Natural killer cell (primary cell): ENCODE results near the gene FAM229B. TPM values are rescaled to one million over a fixed set of nuclear protein-coding genes. Genes with fewer than 3 reads are reported as not detected.

ENCODE experiments used
- ATAC-seq, 3 donors: fragments of 150-1000 bp in 2 of 3; fragments of 200-7000 bp in 1 of 3; cut with Tn5 transposase; 1 replicate in 1 of 3; 2 replicates in 2 of 3; pipeline ENCODE4 v1.10.0; 2021; ENCODE audit warnings: mild to moderate bottlenecking in 2 of 3, moderate library complexity in 2 of 3
- DNase-seq, 2 donors: peaks; one replicate each; pipeline versions ENCODE4 v3.0.0 to v3.0.0-alpha.2; 2013 to 2021; ENCODE audit warnings: mixed read lengths in 1 of 2
- H3K27ac ChIP-seq: one replicate; pipeline ENCODE4 v1.5.1; 2013; ENCODE audit warnings: mild to moderate bottlenecking, low read length
- H3K27me3 ChIP-seq: one replicate; pipeline ENCODE4 v1.6.1; 2013; ENCODE audit warnings: low read length; ENCODE audit not compliant: control insufficient read depth, insufficient read depth
- H3K36me3 ChIP-seq: one replicate; pipeline ENCODE4 v1.6.1; 2013; ENCODE audit warnings: low read length; ENCODE audit not compliant: control insufficient read depth, insufficient read depth
- H3K4me1 ChIP-seq: one replicate; pipeline ENCODE4 v1.6.1; 2013; ENCODE audit warnings: low read length; ENCODE audit not compliant: control insufficient read depth, insufficient read depth
- H3K4me3 ChIP-seq: one replicate; pipeline ENCODE4 v1.5.1; 2013; ENCODE audit warnings: low read length
- H3K9me3 ChIP-seq: one replicate; pipeline ENCODE4 v1.6.1; 2013; ENCODE audit warnings: low read length; ENCODE audit not compliant: control insufficient read depth, insufficient read depth
- H3K27ac Mint-ChIP-seq, 2 donors: one replicate each; pipeline ENCODE4 v1.8.0; 2022; ENCODE audit warnings: mild to moderate bottlenecking in 2 of 2, mixed read lengths in 2 of 2, moderate library complexity in 1 of 2
- H3K27me3 Mint-ChIP-seq, 2 donors: one replicate each; pipeline ENCODE4 v1.8.0; 2022; ENCODE audit warnings: low read depth in 2 of 2, mixed read lengths in 2 of 2
- H3K36me3 Mint-ChIP-seq: one replicate; pipeline ENCODE4 v1.8.0; 2022; ENCODE audit warnings: mixed read lengths
- H3K4me1 Mint-ChIP-seq, 2 donors: one replicate each; pipeline ENCODE4 v1.8.0; 2022; ENCODE audit warnings: mixed read lengths in 2 of 2
- H3K4me3 Mint-ChIP-seq: one replicate; pipeline ENCODE4 v1.8.0; 2022; ENCODE audit warnings: mild to moderate bottlenecking, moderate library complexity, mixed read lengths
- H3K9me3 Mint-ChIP-seq, 2 donors: one replicate each; pipeline ENCODE4 v1.8.0; 2022; ENCODE audit warnings: mixed read lengths in 2 of 2
- CTCF ChIP-seq: fragments of 200-600 bp; IDR thresholded peaks from one replicate; pipeline ENCODE4 v1.8.0; 2022; ENCODE audit warnings: antibody characterized with exemption
- WGBS: methylation state at CpG from one replicate; pipeline ENCODE4 v1.1.7; 2013; ENCODE audit warnings: missing lambda C conversion rate; ENCODE audit not compliant: insufficient coverage; 5-methylcytosine and 5-hydroxymethylcytosine counted together
- intact Hi-C: fragments of 100-400 bp; cut with micrococcal nuclease; formaldehyde crosslinking; loops from one replicate; pipeline ENCODE4 v1.14.2; 2022
- total RNA-seq, 4 donors: library from RNA; stranded (reverse); fragments of 120-200 nt in 1 of 4; gene quantifications; one replicate each; pipeline versions ENCODE4 v1.2.3 to v1.2.4, GENCODE V29; 2013 to 2022

FAM229B gene
- total RNA-seq, 3 donors from 2014 or later (not counting 1 experiment from before 2014, with no cell fraction given) = 0.97 to 1.1 (median 0.99) TPM

GRCh38 chr6:112150363-112150762 is 63.0 kb downstream of the FAM229B start:
- Histone ChIP-seq H3K27ac (no peak overlapping the region), H3K4me3 (no peak overlapping the region), H3K36me3 (no peaks in the 10 kb centered on the region), H3K27me3 (peaks cover 3% of the 10 kb centered on the region), H3K4me1 (no peaks in the 10 kb centered on the region), H3K9me3 (no peaks in the 10 kb centered on the region)
- H3K9me3 Mint-ChIP-seq = no peaks in the 10 kb centered on the region
- no peak for DNase-seq
- H3K27me3 Mint-ChIP-seq = peaks cover 17 to 51% of the 10 kb centered on the region in 2 donors
- 88% methylated on average over 4 of the region's 5 CpGs for WGBS
- ATAC-seq = no peak
- TF ChIP-seq CTCF = no peak
- H3K27ac Mint-ChIP-seq = no peak overlapping the region
- no peaks in the 10 kb centered on the region for H3K36me3 Mint-ChIP-seq
- no peaks in the 10 kb centered on the region for H3K4me1 Mint-ChIP-seq
- intact Hi-C loops = no loop called here
- no peak overlapping the region for H3K4me3 Mint-ChIP-seq

Other genes with a start within 250 kb of the FAM229B start
- gene FYN, start 214.1 kb upstream of the FAM229B start, total RNA-seq = 100 to 1,000 TPM; 616 to 757 (median 713) TPM
- not detected for gene CCN6, start 33.5 kb upstream of the FAM229B start, total RNA-seq
- gene TUBE1, start 109 bp upstream of the FAM229B start, total RNA-seq = 10 to 100 TPM; 15.6 to 31.2 (median 23.7) TPM
- gene LAMA4, start 167.0 kb downstream of the FAM229B start, total RNA-seq = not detected